ENCODE measurements around the gene GRM7. TPM values are rescaled to one million over a fixed set of nuclear protein-coding genes. Genes with fewer than 3 reads are reported as not detected.

Gene GRM7
- total and polyA plus RNA-seq, 2 experiments from 2014 or later = 0.40 TPM; not detected in 1

- no peak for TF ChIP-seq CTCF (conservative IDR thresholded peaks at IDR 0.05; ENCODE audit: low read depth in 2 of 2)
- TF ChIP-seq POLR2AphosphoS5 (IDR thresholded peaks at IDR 0.05; ENCODE audit: low read depth) = no peak
Measured at GRCh38 chr3:7367968-7368367, 507.1 kb downstream of the GRM7 start (continued).

- Histone ChIP-seq H3K36me3 (ENCODE audit: insufficient read depth) (no peaks in the 10 kb centered on the region), H3K27ac (ENCODE audit: low read depth) (no peak overlapping the region), H3K4me1 (ENCODE audit: insufficient read depth) (no peaks in the 10 kb centered on the region), H2AFZ (no peak overlapping the region), H3K4me3 (no peak overlapping the region), H3F3A (replicated peaks; ENCODE audit: low read depth) (no peaks in the 10 kb centered on the region), H3K79me2 (replicated peaks; ENCODE audit: insufficient read depth) (no peaks in the 10 kb centered on the region), H3K27me3 (ENCODE audit: insufficient read depth) (no peaks in the 10 kb centered on the region), H3K9me2 (ENCODE audit: insufficient read depth) (no peaks in the 10 kb centered on the region), H3K4me2 (no peak overlapping the region), H4K20me1 (replicated peaks; ENCODE audit: insufficient read depth) (no peaks in the 10 kb centered on the region)
- no peak overlapping the region for H3K4me3 Mint-ChIP-seq
- DNase-seq (ENCODE audit: low spot score) (no peak), ATAC-seq (no peak)
- H3K27ac Mint-ChIP-seq = no peak overlapping the region
- H3K27me3 Mint-ChIP-seq (ENCODE audit: insufficient read depth, low read depth, poor library complexity) = no peaks in the 10 kb centered on the region
- no peaks in the 10 kb centered on the region for H3K4me1 Mint-ChIP-seq
- H3K9me3 Mint-ChIP-seq = peaks cover 46% of the 10 kb centered on the region
- TF ChIP-seq EZH2 (IDR thresholded peaks at IDR 0.05; ENCODE audit: low read depth, unreplicated experiment) (no peak), STAT1 (IDR thresholded peaks at IDR 0.05; ENCODE audit: unreplicated experiment) (no peak), REST (IDR thresholded peaks at IDR 0.05; ENCODE audit: unreplicated experiment) (no peak)
- no peaks in the 10 kb centered on the region for H3K36me3 Mint-ChIP-seq (ENCODE audit: low read depth)
Measured at GRCh38 chr3:7368597-7368996, 507.7 kb downstream of the GRM7 start.

GRCh38 chr3:7371693-7372572 is 511.0 kb downstream of the GRM7 start:
- Histone ChIP-seq H3K79me2 (replicated peaks; ENCODE audit: insufficient read depth) (no peaks in the 10 kb centered on the region), H3K4me3 (no peak overlapping the region), H3K27ac (ENCODE audit: low read depth) (no peak overlapping the region), H3K4me2 (no peak overlapping the region), H3K4me1 (ENCODE audit: insufficient read depth) (no peaks in the 10 kb centered on the region), H3K27me3 (ENCODE audit: insufficient read depth) (no peaks in the 10 kb centered on the region), H2AFZ (no peak overlapping the region), H3F3A (replicated peaks; ENCODE audit: low read depth) (no peaks in the 10 kb centered on the region), H3K9me2 (ENCODE audit: insufficient read depth) (no peaks in the 10 kb centered on the region), H4K20me1 (replicated peaks; ENCODE audit: insufficient read depth) (no peaks in the 10 kb centered on the region), H3K36me3 (ENCODE audit: insufficient read depth) (no peaks in the 10 kb centered on the region)
- Mint-ChIP-seq H3K4me3 (no peak overlapping the region), H3K27ac (no peak overlapping the region), H3K4me1 (no peaks in the 10 kb centered on the region), H3K36me3 (ENCODE audit: low read depth) (no peaks in the 10 kb centered on the region; the same call in 2 of the 3 replicates), H3K9me3 (peaks cover 56% of the 10 kb centered on the region), H3K27me3 (ENCODE audit: insufficient read depth, low read depth, poor library complexity) (no peaks in the 10 kb centered on the region)
- ATAC-seq (no peak), DNase-seq (ENCODE audit: low spot score) (no peak)
- TF ChIP-seq CTCF (conservative IDR thresholded peaks at IDR 0.05; ENCODE audit: low read depth in 2 of 2) (no peak), ETS1 (IDR thresholded peaks at IDR 0.05) (no peak), REST (IDR thresholded peaks at IDR 0.05; ENCODE audit: unreplicated experiment) (no peak), ZNF114 (CRISPR knock-in tag; IDR thresholded peaks at IDR 0.05) (no peak), EZH2phosphoT487 (IDR thresholded peaks at IDR 0.05; ENCODE audit: unreplicated experiment) (no peak)
